Ramos (cell line): ENCODE results near the gene RNF207.

Source experiments
- in situ Hi-C: fragments of 300-500 bp; cut with MboI; formaldehyde crosslinking; loops from one replicate; pipeline ENCODE4 v1.14.3; 2022; ENCODE audit warnings: low sequenced_read_pairs; ENCODE audit not compliant: unreplicated experiment

The RNF207 gene

DNA sequence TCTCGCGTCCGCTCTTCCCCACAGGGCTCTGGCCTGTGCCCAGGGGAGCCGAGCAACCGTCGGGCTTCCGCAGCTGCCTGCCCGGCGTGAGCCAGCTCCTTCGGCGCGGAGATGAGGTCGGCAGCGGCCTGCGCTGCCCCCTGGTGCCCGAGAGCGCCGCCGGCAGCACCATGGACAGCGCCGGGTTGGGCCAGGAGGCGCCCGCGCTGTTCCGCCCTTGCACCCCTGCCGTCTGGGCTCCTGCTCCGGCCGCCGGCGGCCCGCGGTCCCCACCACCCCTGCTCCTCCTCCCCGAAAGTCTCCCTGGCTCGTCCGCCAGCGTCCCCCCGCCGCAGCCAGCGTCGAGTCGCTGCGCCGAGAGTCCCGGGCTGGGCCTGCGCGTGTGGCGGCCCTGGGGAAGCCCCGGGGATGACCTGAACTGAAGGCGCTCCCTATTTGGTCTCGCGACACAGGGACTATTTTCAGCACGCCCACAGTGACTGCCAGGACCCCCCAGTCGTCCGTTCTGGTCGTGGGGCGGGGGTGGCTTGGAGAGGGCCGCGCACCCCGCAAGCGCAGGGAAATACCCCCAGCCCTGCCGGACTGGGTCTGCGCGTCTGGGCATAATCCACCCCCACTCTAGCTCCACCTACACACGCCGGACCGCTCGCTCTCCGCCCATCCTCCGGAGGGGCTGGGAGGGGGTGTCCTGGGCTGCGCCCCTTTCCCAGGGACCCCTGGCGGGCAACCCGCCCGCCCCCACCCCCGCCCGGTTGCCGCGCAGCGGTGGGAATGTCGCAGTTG, 39.4 kb downstream of the RNF207 start:
- in situ Hi-C loops = loop anchor here (10.0 kb wide), 1 partner anchor 160 kb away; no protein-coding TSS in a partner anchor

GRCh38 chr1:6245869-6246496, 40.1 kb downstream of the RNF207 start:
- in situ Hi-C loops = loop anchor here (10.0 kb wide), 1 partner anchor 159 kb away; no protein-coding TSS in a partner anchor

DNA sequence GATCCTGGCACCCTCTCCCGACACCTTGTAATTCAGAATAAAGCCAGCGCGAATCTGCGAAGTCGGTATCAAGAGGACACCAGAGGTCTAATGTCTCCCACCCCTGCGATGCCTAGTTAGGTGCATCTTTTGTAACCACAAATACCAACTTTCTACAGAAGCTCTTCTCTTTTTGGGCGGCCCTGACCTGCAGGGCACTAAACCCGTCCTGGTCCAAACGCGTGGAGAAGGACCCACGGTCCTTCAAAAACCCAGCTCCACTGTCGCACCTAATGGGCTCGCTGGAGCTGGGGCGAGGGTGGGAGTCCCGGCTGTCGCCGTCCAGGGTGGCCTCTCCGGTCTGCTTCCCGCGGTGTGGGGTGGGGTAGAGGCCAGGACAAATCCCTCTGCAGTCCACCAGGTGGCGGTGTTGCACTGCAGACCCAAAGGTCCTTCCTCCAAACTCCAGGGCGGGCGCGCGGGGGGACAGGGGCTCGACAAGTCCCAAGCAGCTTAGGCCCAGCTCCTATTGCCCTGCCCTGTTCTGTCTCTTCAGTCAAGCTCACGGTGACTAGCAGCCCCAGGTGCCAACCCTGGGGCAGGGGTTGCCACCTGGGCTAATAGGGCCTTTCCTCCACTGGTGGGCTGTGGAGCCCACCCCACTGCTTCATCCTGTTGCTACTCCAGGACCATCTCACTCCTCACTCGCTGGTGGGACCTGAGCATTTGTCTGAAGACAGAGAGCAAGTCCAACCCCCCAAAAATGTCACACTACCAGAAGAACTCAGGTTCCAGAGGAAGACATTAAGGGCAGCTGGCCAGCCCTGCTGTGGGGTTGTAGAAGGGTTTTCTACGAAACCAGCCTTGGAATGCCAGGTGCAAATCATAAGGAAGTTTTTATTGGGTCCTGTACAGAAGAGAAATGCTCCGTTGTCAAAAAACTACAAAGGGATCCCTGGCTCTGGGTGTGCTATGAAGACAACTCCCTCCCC, 40.9 kb downstream of the RNF207 start:
- in situ Hi-C loops = loop anchor here (10.0 kb wide), 1 partner anchor 158 kb away; no protein-coding TSS in a partner anchor

GRCh38 chr1:6247651-6248050, 41.7 kb downstream of the RNF207 start:
- in situ Hi-C loops = loop anchor here (10.0 kb wide), 1 partner anchor 157 kb away; no protein-coding TSS in a partner anchor

DNA sequence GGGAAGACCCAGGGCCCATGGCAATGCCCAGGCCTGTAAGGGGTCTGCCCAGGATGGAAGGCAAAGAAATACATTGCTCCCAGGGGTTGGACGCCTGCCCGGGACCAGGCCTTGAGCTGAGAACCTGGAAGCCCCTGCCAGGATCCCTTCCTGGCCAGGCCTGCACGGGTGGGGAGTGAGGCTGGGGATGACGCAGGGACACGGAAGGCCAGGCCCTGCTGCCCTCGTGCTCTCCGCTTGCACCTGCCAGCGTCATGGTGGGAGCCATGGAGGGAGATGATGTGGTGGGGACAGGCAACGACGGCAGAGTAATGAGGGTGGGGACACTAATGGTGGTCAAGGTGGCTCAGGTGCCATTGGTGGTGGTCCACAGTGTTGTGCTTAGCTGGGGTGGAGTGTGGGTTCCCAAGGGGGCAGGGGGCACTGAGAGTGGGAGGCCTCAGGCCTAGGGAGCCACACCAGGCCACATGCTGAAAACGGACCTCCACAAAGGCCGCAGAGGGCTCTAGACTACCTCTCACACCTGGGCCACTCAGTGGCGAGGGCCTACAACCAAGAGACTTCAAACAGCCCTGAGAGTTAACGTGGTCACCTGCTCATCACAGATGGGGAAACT, 42.4 kb downstream of the RNF207 start:
- in situ Hi-C loops = loop anchor here (10.0 kb wide), 1 partner anchor 157 kb away; no protein-coding TSS in a partner anchor

- in situ Hi-C loops = loop anchor here (10.0 kb wide), 1 partner anchor 156 kb away; no protein-coding TSS in a partner anchor
Measured at GRCh38 chr1:6248932-6249738, 43.2 kb downstream of the RNF207 start.

DNA sequence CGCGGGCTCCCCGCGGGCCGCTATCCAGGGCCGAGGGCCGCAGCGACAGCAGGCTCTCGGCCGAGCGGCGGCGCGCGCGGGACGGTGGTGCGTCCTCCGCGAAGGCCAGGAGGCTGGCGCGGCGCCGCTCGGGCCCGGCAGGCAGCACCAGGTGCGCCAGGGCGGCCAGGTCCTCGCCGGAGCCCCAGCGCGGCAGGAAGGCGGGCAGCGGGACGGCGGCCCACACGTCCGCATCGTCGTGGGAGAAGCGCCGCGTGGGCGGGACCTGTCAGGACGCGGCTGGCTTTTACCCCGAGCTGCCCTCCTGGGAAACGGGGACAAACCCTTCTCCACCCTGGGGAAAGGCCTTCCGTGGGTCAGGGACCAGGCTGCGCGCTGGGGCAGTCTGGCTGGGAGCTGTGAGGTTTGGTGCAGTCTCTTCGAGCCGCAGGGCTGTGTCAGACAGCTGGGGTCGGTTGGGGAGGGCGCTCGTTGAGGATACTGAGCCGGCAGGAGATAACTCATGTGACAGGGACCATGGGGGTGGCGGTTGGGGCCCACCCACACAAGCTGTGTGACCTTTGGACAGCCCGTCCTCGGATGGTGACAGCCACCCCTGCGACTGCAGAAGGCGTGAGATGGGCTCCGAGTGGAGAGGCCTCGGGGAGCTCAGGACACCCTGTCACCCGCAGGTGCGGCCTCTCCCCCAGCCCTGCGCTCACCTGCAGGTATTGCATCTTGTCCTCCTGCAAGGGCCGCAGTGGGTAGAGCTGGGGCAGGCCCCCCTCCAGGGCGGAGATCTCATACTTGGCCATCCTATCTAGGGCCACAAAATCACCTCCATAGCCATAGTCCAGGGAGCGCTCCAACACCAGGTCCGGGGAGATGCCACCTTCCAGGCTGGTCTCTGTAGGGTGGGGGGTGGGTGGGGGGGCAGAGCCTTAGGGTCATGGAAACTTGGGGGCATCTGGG, 44.1 kb downstream of the RNF207 start:
- in situ Hi-C loops = loop anchor here (5.0 to 10.0 kb wide), 2 partner anchors 97 to 155 kb away; no protein-coding TSS in a partner anchor

DNA sequence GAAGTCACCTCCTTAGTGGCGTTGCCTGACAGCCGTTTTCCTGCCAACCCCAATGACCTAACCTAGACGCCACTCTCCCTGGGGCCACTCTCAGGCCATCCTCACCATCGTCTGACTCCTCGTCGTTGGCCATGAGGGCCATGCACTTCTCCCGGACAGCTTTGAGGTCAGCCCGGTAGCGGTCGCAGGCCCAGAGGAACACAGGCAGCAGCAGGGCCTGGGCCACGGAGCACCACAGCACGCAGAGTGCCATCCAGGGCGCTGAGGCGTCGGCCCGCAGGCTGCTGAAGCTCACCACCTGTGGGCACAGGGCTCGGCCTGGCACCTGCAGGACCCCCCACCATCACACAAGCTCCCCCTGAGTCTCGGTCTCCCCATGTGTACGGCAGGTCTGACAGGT, 45.3 kb downstream of the RNF207 start:
- in situ Hi-C loops = loop anchor here (5.0 kb wide), 1 partner anchor 96 kb away; no protein-coding TSS in a partner anchor

DNA sequence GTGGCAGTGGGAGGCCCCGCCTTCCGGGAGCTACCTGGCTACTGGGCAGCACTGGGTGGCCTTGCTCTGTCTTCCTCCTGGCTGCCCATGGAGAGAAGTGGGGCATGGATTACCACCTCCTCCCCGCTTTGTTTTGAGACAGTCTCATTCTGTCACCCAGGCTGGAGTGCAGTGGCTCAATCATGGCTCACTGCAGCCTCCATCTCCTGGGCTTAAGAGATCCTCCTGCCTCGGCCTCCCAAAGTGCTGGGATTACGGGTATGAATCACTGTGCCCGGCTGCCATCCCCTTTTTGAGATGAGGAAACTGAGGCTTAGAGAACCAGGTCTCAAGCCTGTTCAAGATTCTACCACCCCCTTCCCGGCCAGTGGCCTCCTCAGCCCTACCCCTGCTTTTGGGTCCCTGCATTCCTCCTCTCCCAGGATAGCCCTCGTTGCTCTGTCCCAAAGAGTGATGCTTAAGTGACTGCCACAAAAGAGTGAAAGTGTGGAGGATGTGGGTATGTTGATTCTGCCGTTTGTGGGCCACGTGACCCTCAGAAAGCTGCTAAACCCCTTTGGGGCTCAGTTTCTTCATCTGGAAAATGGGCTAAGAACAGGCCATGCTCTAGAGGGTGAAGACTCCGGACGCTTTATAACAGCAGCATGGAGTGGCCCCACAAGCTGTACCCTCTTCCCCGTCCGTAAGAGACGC, 45.9 kb downstream of the RNF207 start:
- in situ Hi-C loops = loop anchor here (5.0 kb wide), 1 partner anchor 95 kb away; no protein-coding TSS in a partner anchor

DNA sequence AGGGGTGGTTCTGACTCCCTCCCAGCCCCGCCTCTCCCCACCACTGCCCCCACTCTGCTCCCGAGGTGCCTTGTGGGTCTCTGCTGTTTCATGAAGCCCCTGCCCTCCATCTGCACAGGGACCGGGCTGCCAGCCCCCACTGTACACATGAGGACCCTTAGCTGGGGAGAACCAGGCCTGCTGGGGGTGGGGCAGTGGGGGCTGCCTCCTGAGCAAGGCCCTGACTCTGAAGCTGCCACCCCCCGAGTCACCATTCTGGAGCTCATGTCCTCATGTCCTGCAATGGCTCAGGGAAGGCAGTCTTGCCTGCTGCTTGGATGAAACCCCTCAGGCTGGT, 46.4 kb downstream of the RNF207 start:
- in situ Hi-C loops = loop anchor here (5.0 kb wide), 1 partner anchor 95 kb away; no protein-coding TSS in a partner anchor

- in situ Hi-C loops = loop anchor here (5.0 kb wide), 1 partner anchor 94 kb away; no protein-coding TSS in a partner anchor
Measured at GRCh38 chr1:6253380-6253779, 47.5 kb downstream of the RNF207 start.

DNA sequence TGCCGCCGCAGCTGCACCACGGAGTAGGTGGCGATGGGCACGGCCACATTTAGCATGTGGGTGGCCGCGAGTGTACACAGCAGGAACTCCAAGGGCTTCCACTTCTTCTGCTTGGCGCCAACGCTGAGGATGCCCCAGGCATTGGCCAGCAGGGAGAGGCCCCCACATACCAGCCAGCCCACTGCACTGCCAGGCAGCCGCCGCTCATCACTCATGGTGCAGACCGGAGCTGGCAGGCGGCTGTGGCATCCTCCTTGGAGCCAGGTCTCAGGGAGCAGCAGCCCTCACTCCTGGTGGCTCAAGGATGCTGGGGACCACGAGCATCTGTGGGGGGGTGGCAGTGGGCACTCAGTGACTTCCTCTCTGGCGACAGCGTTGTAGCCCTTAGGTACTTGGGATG, 48.8 kb downstream of the RNF207 start:
- in situ Hi-C loops = loop anchor here (5.0 kb wide), 1 partner anchor 93 kb away; no protein-coding TSS in a partner anchor

DNA sequence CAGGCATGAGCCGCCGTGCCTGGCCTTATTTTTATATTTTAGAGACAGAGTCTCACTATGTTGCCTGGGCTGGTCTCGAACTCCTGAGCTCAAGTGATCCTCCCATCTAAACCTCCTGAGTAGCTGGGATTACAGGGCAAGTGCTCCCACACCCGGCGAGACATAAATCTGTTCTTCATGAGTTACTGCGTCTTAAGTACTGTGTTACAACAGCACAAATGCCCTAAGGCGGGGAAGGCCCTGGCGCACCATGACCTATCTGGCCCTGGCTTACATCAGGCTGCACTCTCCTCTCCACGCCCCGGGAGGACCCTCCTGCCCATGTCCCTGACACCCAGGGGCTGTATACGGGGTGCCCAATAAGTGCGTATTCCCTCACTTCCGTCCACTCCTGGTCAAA, 50.7 kb downstream of the RNF207 start:
- in situ Hi-C loops = no loop called here

DNA sequence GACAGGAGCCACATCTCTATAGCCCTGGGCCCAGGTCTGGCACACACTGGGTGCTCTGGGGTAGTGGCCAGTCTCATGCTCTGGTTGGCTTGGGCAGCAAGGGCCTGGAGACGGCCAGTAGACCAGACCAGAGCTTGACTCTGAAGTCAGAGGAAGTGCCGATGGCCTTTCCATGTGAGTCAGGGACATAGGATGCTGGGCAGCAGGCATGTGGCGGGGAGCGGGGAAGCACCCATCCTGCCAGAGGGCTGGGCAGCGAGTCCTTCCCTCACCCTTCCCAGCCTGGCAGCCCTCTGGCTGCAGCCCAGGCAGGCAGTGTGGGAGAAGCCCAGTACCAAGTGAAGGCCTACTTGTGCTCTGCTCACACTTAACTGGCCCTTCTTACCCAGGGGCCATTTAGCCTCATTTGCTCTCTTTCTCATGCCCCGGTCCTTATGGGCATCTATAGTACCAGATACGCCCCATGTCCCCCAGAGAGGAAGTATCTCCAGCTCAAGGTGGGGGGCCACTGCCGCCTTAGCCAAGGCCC, 51.7 kb downstream of the RNF207 start:
- in situ Hi-C loops = no loop called here

GRCh38 chr1:6258675-6259074, 52.8 kb downstream of the RNF207 start:
- in situ Hi-C loops = no loop called here

GRCh38 chr1:6259491-6260362, 53.8 kb downstream of the RNF207 start:
- in situ Hi-C loops = no loop called here
